Thyroid gland (tissue), 4 donors: ENCODE results near the gene ARHGEF38. TPM values are rescaled to one million over a fixed set of nuclear protein-coding genes. Genes with fewer than 3 reads are reported as not detected.

Experiments used
- DNase-seq, 2 donors: peaks; one replicate each; pipeline ENCODE4 v3.0.0-alpha.2; 2019
- H3K27ac ChIP-seq, 3 donors: fragments of 200-600 bp; sonication (generic); 1 replicate in 2 of 3; 2 replicates in 1 of 3; pipeline ENCODE4 v1.5.1; 2016 to 2019; ENCODE audit warnings: mild to moderate bottlenecking in 1 of 3, moderate library complexity in 1 of 3
- H3K27me3 ChIP-seq: fragments of 200-600 bp; sonication (generic); one replicate; pipeline ENCODE4 v1.5.1; 2019
- H3K36me3 ChIP-seq, 2 donors: fragments of 200-600 bp; sonication (generic); one replicate each; pipeline ENCODE4 v1.5.1; 2016 to 2019
- H3K4me1 ChIP-seq, 2 donors: fragments of 200-600 bp; sonication (generic); one replicate each; pipeline ENCODE4 v1.5.1; 2017 to 2019
- H3K4me3 ChIP-seq, 3 donors: fragments of 200-600 bp; sonication (generic); replicated peaks in 1 of 3; 1 replicate in 2 of 3; 2 replicates in 1 of 3; pipeline ENCODE4 v1.5.1; 2016; ENCODE audit warnings: mild to moderate bottlenecking in 1 of 3
- H3K9me3 ChIP-seq: fragments of 200-600 bp; sonication (generic); one replicate; pipeline ENCODE4 v1.5.1; 2017
- CTCF ChIP-seq, 6 experiments: fragments of 200-600 bp in 3 of 6; fragments of 450-650 bp in 3 of 6; sonication (generic) in 3 of 6; IDR thresholded peaks; one replicate each; pipeline ENCODE4 v1.5.1; 2016 to 2019; ENCODE audit warnings: antibody characterized with exemption in 6 of 6, mild to moderate bottlenecking in 2 of 6, inconsistent platforms in 1 of 6, moderate library complexity in 1 of 6
- POLR2A ChIP-seq, 2 donors: fragments of 450-650 bp; IDR thresholded peaks; one replicate each; pipeline ENCODE4 v1.6.1; 2017; ENCODE audit warnings: antibody characterized with exemption in 2 of 2, mild to moderate bottlenecking in 2 of 2, moderate library complexity in 1 of 2
- WGBS, 2 donors: methylation state at CpG; one replicate each; pipeline ENCODE4 v1.1.5; 2017; 5-methylcytosine and 5-hydroxymethylcytosine counted together
- intact Hi-C: fragments of 100-400 bp; cut with DNase I; formaldehyde crosslinking; loops from one replicate; pipeline ENCODE4 v1.15.1; 2023
- total RNA-seq, 4 donors: library from RNA; depleted of rRNA; stranded (reverse); fragments of >200 nt; gene quantifications; one replicate each; pipeline ENCODE4 v1.2.3, GENCODE V29; 2016

Gene ARHGEF38
- total RNA-seq, 4 donors from 2014 or later = 2.5 to 10.1 (median 4.5) TPM

- no peaks in the 10 kb centered on the region for H3K36me3 ChIP-seq
- 46 to 68% methylated on average over 2 of the region's 2 CpGs for WGBS, 2 donors
- DNase-seq = no peak
- TF ChIP-seq POLR2A (IDR thresholded peaks at IDR 0.05) (no peak), CTCF (IDR thresholded peaks at IDR 0.05) (no peak)
- H3K4me1 ChIP-seq = peaks cover 0 to 12% of the 10 kb centered on the region in 2 donors
- intact Hi-C loops = loop anchor here (10.0 kb wide), 1 partner anchor 165 kb away; no protein-coding TSS in a partner anchor
- H3K27ac ChIP-seq = no peak overlapping the region
- H3K9me3 ChIP-seq = no peaks in the 10 kb centered on the region
- H3K4me3 ChIP-seq = no peak overlapping the region
- no peaks in the 10 kb centered on the region for H3K27me3 ChIP-seq
These were observed 42.2 kb upstream of the ARHGEF38 start for GRCh38 chr4:105510245-105510644.

GRCh38 chr4:105520819-105521790 lies 31.3 kb upstream of the ARHGEF38 start:
- intact Hi-C loops = loop anchor here (5.0 kb wide), 1 partner anchor 191 kb away; no protein-coding TSS in a partner anchor
- H3K27ac ChIP-seq = no peak overlapping the region
- no peaks in the 10 kb centered on the region for H3K4me1 ChIP-seq
- H3K36me3 ChIP-seq = no peaks in the 10 kb centered on the region
- H3K9me3 ChIP-seq = no peaks in the 10 kb centered on the region
- peak; percentile 53 to 54 for DNase-seq
- no peaks in the 10 kb centered on the region for H3K27me3 ChIP-seq
- TF ChIP-seq CTCF (IDR thresholded peaks at IDR 0.05) = peak; percentile 30 to 85 (median 70)
- no peak for TF ChIP-seq POLR2A (IDR thresholded peaks at IDR 0.05)
- 21 to 24% methylated on average over 3 of the region's 3 CpGs for WGBS, 2 donors
- no peak overlapping the region for H3K4me3 ChIP-seq

- WGBS, 2 donors = 91 to 97% methylated on average over 10 to 13 of the region's 15 CpGs
- intact Hi-C loops = no loop called here
These were observed 25.8 kb upstream of the ARHGEF38 start for GRCh38 chr4:105526656-105527055.

GRCh38 chr4:105527081-105527480 lies 25.3 kb upstream of the ARHGEF38 start:
- DNase-seq = no peak
- Histone ChIP-seq H3K36me3 (no peaks in the 10 kb centered on the region), H3K27me3 (no peaks in the 10 kb centered on the region), H3K9me3 (no peaks in the 10 kb centered on the region), H3K27ac (no peak overlapping the region), H3K4me1 (no peaks in the 10 kb centered on the region), H3K4me3 (no peak overlapping the region)
- TF ChIP-seq POLR2A (IDR thresholded peaks at IDR 0.05) = no peak
- TF ChIP-seq CTCF (IDR thresholded peaks at IDR 0.05) = no peak
- 89 to 96% methylated on average over 6 to 8 of the region's 8 CpGs for WGBS, 2 donors
- intact Hi-C loops = no loop called here

More at GRCh38 chr4:105526656-105527055, 25.8 kb upstream of the ARHGEF38 start:
- H3K9me3 ChIP-seq = no peaks in the 10 kb centered on the region
- no peak for TF ChIP-seq POLR2A (IDR thresholded peaks at IDR 0.05)
- TF ChIP-seq CTCF (IDR thresholded peaks at IDR 0.05) = no peak
- no peaks in the 10 kb centered on the region for H3K36me3 ChIP-seq
- H3K4me1 ChIP-seq = no peaks in the 10 kb centered on the region
- no peaks in the 10 kb centered on the region for H3K27me3 ChIP-seq
- H3K27ac ChIP-seq = no peak overlapping the region
- no peak for DNase-seq
- H3K4me3 ChIP-seq = no peak overlapping the region

GRCh38 chr4:105536601-105537000 lies 15.8 kb upstream of the ARHGEF38 start:
- WGBS, 2 donors = 96% methylated on average over 1 of the region's 1 CpG
- intact Hi-C loops = no loop called here
- no peak for DNase-seq
- no peak overlapping the region for H3K4me3 ChIP-seq
- H3K4me1 ChIP-seq = no peaks in the 10 kb centered on the region
- TF ChIP-seq CTCF (IDR thresholded peaks at IDR 0.05) = no peak
- no peak for TF ChIP-seq POLR2A (IDR thresholded peaks at IDR 0.05)
- no peaks in the 10 kb centered on the region for H3K36me3 ChIP-seq
- H3K27me3 ChIP-seq = no peaks in the 10 kb centered on the region
- no peak overlapping the region for H3K27ac ChIP-seq
- H3K9me3 ChIP-seq = no peaks in the 10 kb centered on the region
